GM23338 (cell line): ENCODE results near the gene KRT15. TPM values are rescaled to one million over a fixed set of nuclear protein-coding genes. Genes with fewer than 3 reads are reported as not detected.

Experiments used
- ATAC-seq: fragments of 200-7000 bp; cut with Tn5 transposase; 3 replicates; pipeline ENCODE4 v1.9.1; 2020
- DNase-seq: peaks from one replicate; pipeline ENCODE4 v3.0.0-alpha.2; 2015; ENCODE audit warnings: low spot score
- H2AFZ ChIP-seq: fragments of 200-600 bp; sonication (generic); 2 replicates; pipeline ENCODE4 v1.8.0; 2016; ENCODE audit warnings: antibody characterized with exemption, mild to moderate bottlenecking, moderate library complexity
- H3F3A ChIP-seq: fragments of 200-600 bp; sonication (generic); replicated peaks from 2 replicates; pipeline ENCODE4 v1.8.0; 2017; ENCODE audit warnings: antibody characterized with exemption, mixed run types, low read depth
- H3K27ac ChIP-seq: fragments of 200-600 bp; sonication (generic); 2 replicates; pipeline ENCODE4 v1.6.1; 2016; ENCODE audit warnings: low read depth
- H3K27me3 ChIP-seq: fragments of 200-600 bp; sonication (generic); 2 replicates; pipeline ENCODE4 v1.8.0; 2016; ENCODE audit warnings: mild to moderate bottlenecking, mixed run types, moderate library complexity; ENCODE audit not compliant: insufficient read depth
- H3K36me3 ChIP-seq: fragments of 200-600 bp; sonication (generic); 2 replicates; pipeline ENCODE4 v1.8.0; 2016; ENCODE audit warnings: mild to moderate bottlenecking; ENCODE audit not compliant: insufficient read depth
- H3K4me1 ChIP-seq: fragments of 200-600 bp; sonication (generic); 2 replicates; pipeline ENCODE4 v1.8.0; 2016; ENCODE audit warnings: mild to moderate bottlenecking, moderate library complexity; ENCODE audit not compliant: insufficient read depth
- H3K4me2 ChIP-seq: fragments of 200-600 bp; sonication (generic); 2 replicates; pipeline ENCODE4 v1.7.1; 2017; ENCODE audit warnings: mixed run types
- H3K4me3 ChIP-seq: fragments of 200-600 bp; sonication (generic); 2 replicates; pipeline ENCODE4 v1.6.1; 2016; ENCODE audit warnings: mixed run types
- H3K79me2 ChIP-seq: fragments of 200-600 bp; sonication (generic); replicated peaks from 2 replicates; pipeline ENCODE4 v1.8.0; 2017; ENCODE audit warnings: mild to moderate bottlenecking; ENCODE audit not compliant: insufficient read depth
- H3K9me2 ChIP-seq: fragments of 200-600 bp; sonication (generic); 2 replicates; pipeline ENCODE4 v1.8.0; 2017; ENCODE audit not compliant: insufficient read depth
- H4K20me1 ChIP-seq: fragments of 200-600 bp; sonication (generic); replicated peaks from 2 replicates; pipeline ENCODE4 v1.8.0; 2017; ENCODE audit warnings: mild to moderate bottlenecking; ENCODE audit not compliant: insufficient read depth
- H3K27ac Mint-ChIP-seq: 2 replicates; pipeline ENCODE4 v1.8.0; 2020; ENCODE audit warnings: inconsistent platforms, mild to moderate bottlenecking, moderate library complexity, mixed read lengths
- H3K27me3 Mint-ChIP-seq: 3 replicates; pipeline ENCODE4 v1.8.0; 2022; ENCODE audit warnings: low read depth, mild to moderate bottlenecking, moderate library complexity, mixed read lengths, inconsistent platforms; ENCODE audit not compliant: insufficient read depth, poor library complexity
- H3K36me3 Mint-ChIP-seq: 3 replicates; pipeline ENCODE4 v1.8.0; 2021; ENCODE audit warnings: low read depth, mild to moderate bottlenecking, inconsistent platforms, moderate library complexity, mixed read lengths
- H3K4me1 Mint-ChIP-seq: 3 replicates; pipeline ENCODE4 v1.8.0; 2020; ENCODE audit warnings: mild to moderate bottlenecking, inconsistent platforms, mixed read lengths
- H3K4me3 Mint-ChIP-seq: 3 replicates; pipeline ENCODE4 v1.8.0; 2021; ENCODE audit warnings: moderate library complexity, mild to moderate bottlenecking, inconsistent platforms, mixed read lengths
- H3K9me3 Mint-ChIP-seq: 3 replicates; pipeline ENCODE4 v1.8.0; 2020; ENCODE audit warnings: moderate library complexity, mild to moderate bottlenecking, inconsistent platforms, mixed read lengths
- CREB1 ChIP-seq: fragments of 250-450 bp; sonication (Bioruptor Pico); IDR thresholded peaks from 2 replicates; pipeline ENCODE4 v1.5.0; 2020; ENCODE audit warnings: low read depth, mild to moderate bottlenecking, moderate library complexity
- EZH2 ChIP-seq: fragments of 200-600 bp; sonication (generic); IDR thresholded peaks from one replicate; pipeline ENCODE4 v1.8.0; 2017; ENCODE audit warnings: antibody characterized with exemption, mild to moderate bottlenecking, low read depth; ENCODE audit not compliant: unreplicated experiment
- JUNB ChIP-seq: IDR thresholded peaks from one replicate; pipeline ENCODE4 v1.6.1; 2016; ENCODE audit warnings: antibody characterized with exemption; ENCODE audit not compliant: unreplicated experiment
- POLR2AphosphoS5 ChIP-seq: IDR thresholded peaks from 2 replicates; pipeline ENCODE4 v1.6.1; 2016; ENCODE audit warnings: antibody characterized with exemption, low read depth
- ZNF114 ChIP-seq: fragments of 250-450 bp; sonication (Bioruptor Pico); IDR thresholded peaks from 2 replicates; pipeline ENCODE4 v1.5.0; 2020; ENCODE audit warnings: mild to moderate bottlenecking, moderate library complexity
- ZNF331 ChIP-seq: fragments of 250-450 bp; sonication (Bioruptor Pico); IDR thresholded peaks from 2 replicates; pipeline ENCODE4 v1.5.0; 2020; ENCODE audit warnings: low read depth, mild to moderate bottlenecking, moderate library complexity
- polyA plus RNA-seq: library from polyadenylated mRNA; unstranded; fragments of >200 nt; fragmentation: Nextera tagmentation; extraction: Ambion mirVana; gene quantifications from 2 replicates; pipeline ENCODE4 v1.2.1, GENCODE V29; 2016
- total RNA-seq: library from RNA; depleted of rRNA; stranded (reverse); fragments of >200 nt; shearing (Covaris generic); gene quantifications from 2 replicates; pipeline ENCODE4 v1.2.3, GENCODE V29; 2014
- TF ChIP-seq, protein P1 (sequence below): IDR thresholded peaks from one replicate; pipeline ENCODE4 v1.6.1; 2018; ENCODE audit warnings: antibody characterized with exemption; ENCODE audit not compliant: unreplicated experiment
- TF ChIP-seq, protein P2 (sequence below): IDR thresholded peaks from 2 replicates; pipeline ENCODE4 v1.6.1; 2016; ENCODE audit warnings: antibody characterized with exemption
- TF ChIP-seq, protein P3 (sequence below), 2 experiments: fragments of 200-600 bp in 1 of 2; sonication (generic) in 1 of 2; conservative IDR thresholded peaks; 2 replicates each; pipeline versions ENCODE4 v1.5.1 to v1.6.1; 2016 to 2017; ENCODE audit warnings: antibody characterized with exemption in 2 of 2, low read depth in 2 of 2, mild to moderate bottlenecking in 2 of 2, moderate library complexity in 1 of 2

KRT15 gene
- total and polyA plus RNA-seq, 2 experiments from 2014 or later = 0.03 TPM; not detected in 1

DNA sequence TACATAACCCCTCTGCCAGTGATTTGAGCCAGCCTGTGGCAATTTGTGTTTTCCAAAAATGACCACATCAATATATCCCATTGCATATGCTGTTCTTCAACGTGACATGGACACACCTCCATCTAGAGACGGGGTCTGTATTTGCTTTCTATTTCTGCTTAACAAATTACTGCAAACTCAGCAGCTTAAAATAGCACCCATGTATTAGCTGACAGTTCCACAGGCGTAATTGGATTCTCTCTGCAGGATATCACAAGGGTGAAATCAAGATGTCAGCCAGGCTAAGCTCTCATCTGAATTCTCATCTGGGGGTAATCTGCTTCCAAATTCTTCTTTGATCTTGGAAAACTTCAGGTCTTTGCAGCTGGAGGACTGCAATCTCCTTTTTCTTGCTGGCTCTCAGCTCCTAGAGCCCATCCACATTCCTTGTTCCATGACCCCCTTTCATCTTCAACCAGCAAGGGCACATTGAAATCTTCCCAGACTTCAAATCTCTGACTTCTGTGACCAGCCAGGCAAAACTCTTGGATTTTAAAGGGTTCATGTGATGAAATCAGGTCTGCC lies 45.0 kb upstream of the KRT15 start:
- peaks cover 1% of the 10 kb centered on the region; the same call in 1 of the 3 replicates for H3K9me3 Mint-ChIP-seq
- Histone ChIP-seq H3K4me3 (no peak overlapping the region), H3K9me2 (no peaks in the 10 kb centered on the region), H3K27me3 (no peaks in the 10 kb centered on the region), H3K36me3 (no peaks in the 10 kb centered on the region), H4K20me1 (no peaks in the 10 kb centered on the region), H3F3A (no peaks in the 10 kb centered on the region), H3K4me1 (no peaks in the 10 kb centered on the region), H3K27ac (no peak overlapping the region), H3K79me2 (no peaks in the 10 kb centered on the region), H2AFZ (0 out of 2 replicates have a peak overlapping the region, but pooled peaks have one; percentile 38), H3K4me2 (no peak overlapping the region)
- no peaks in the 10 kb centered on the region for H3K4me1 Mint-ChIP-seq
- no peak overlapping the region for H3K4me3 Mint-ChIP-seq
- H3K27me3 Mint-ChIP-seq = peaks cover 12% of the 10 kb centered on the region
- TF ChIP-seq POLR2AphosphoS5 = no peak
- TF ChIP-seq EZH2 = no peak
- TF ChIP-seq ZNF114 = no peak
- no peak for TF ChIP-seq ZNF331
- TF ChIP-seq, protein P1, sequence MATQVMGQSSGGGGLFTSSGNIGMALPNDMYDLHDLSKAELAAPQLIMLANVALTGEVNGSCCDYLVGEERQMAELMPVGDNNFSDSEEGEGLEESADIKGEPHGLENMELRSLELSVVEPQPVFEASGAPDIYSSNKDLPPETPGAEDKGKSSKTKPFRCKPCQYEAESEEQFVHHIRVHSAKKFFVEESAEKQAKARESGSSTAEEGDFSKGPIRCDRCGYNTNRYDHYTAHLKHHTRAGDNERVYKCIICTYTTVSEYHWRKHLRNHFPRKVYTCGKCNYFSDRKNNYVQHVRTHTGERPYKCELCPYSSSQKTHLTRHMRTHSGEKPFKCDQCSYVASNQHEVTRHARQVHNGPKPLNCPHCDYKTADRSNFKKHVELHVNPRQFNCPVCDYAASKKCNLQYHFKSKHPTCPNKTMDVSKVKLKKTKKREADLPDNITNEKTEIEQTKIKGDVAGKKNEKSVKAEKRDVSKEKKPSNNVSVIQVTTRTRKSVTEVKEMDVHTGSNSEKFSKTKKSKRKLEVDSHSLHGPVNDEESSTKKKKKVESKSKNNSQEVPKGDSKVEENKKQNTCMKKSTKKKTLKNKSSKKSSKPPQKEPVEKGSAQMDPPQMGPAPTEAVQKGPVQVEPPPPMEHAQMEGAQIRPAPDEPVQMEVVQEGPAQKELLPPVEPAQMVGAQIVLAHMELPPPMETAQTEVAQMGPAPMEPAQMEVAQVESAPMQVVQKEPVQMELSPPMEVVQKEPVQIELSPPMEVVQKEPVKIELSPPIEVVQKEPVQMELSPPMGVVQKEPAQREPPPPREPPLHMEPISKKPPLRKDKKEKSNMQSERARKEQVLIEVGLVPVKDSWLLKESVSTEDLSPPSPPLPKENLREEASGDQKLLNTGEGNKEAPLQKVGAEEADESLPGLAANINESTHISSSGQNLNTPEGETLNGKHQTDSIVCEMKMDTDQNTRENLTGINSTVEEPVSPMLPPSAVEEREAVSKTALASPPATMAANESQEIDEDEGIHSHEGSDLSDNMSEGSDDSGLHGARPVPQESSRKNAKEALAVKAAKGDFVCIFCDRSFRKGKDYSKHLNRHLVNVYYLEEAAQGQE = no peak
- TF ChIP-seq, protein P2, sequence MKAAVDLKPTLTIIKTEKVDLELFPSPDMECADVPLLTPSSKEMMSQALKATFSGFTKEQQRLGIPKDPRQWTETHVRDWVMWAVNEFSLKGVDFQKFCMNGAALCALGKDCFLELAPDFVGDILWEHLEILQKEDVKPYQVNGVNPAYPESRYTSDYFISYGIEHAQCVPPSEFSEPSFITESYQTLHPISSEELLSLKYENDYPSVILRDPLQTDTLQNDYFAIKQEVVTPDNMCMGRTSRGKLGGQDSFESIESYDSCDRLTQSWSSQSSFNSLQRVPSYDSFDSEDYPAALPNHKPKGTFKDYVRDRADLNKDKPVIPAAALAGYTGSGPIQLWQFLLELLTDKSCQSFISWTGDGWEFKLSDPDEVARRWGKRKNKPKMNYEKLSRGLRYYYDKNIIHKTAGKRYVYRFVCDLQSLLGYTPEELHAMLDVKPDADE = no peak
- TF ChIP-seq JUNB = no peak
- TF ChIP-seq, protein P3, sequence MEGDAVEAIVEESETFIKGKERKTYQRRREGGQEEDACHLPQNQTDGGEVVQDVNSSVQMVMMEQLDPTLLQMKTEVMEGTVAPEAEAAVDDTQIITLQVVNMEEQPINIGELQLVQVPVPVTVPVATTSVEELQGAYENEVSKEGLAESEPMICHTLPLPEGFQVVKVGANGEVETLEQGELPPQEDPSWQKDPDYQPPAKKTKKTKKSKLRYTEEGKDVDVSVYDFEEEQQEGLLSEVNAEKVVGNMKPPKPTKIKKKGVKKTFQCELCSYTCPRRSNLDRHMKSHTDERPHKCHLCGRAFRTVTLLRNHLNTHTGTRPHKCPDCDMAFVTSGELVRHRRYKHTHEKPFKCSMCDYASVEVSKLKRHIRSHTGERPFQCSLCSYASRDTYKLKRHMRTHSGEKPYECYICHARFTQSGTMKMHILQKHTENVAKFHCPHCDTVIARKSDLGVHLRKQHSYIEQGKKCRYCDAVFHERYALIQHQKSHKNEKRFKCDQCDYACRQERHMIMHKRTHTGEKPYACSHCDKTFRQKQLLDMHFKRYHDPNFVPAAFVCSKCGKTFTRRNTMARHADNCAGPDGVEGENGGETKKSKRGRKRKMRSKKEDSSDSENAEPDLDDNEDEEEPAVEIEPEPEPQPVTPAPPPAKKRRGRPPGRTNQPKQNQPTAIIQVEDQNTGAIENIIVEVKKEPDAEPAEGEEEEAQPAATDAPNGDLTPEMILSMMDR (conservative IDR thresholded peaks at IDR 0.05; ENCODE audit: low read depth in 2 of 2) = no peak
- no peak overlapping the region for H3K27ac Mint-ChIP-seq
- no peak for ATAC-seq
- no peak for DNase-seq
- H3K36me3 Mint-ChIP-seq = no peaks in the 10 kb centered on the region

DNA sequence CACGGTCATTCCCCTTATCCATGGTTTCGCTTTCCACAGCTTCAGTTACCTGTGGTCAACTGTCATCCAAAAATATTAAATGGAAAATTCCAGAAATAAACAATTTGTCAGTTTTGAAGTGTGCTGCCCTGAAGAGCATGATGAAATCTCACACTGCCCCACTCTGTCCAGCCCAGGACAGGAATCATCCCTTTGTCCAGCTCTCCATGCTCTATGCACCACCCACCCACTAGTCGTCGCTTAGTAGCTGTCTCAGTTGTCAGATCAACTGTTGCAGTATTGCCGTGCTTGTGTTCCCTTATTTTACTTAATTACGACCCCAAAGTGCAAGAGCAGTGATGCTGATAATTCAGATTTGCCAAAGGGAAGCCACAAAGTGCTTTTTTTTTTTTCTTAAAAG lies 42.9 kb upstream of the KRT15 start:
- Mint-ChIP-seq H3K9me3 (no peaks in the 10 kb centered on the region), H3K27ac (no peak overlapping the region), H3K27me3 (peaks cover 6% of the 10 kb centered on the region), H3K4me3 (no peak overlapping the region), H3K36me3 (no peaks in the 10 kb centered on the region), H3K4me1 (no peaks in the 10 kb centered on the region)
- no peaks in the 10 kb centered on the region for H3K36me3 ChIP-seq
- no peak for DNase-seq
- no peaks in the 10 kb centered on the region for H3K79me2 ChIP-seq
- H3K9me2 ChIP-seq = no peaks in the 10 kb centered on the region
- no peaks in the 10 kb centered on the region for H3K4me1 ChIP-seq
- no peak overlapping the region for H3K4me2 ChIP-seq
- ATAC-seq = no peak
- H3K4me3 ChIP-seq = no peak overlapping the region
- H3K27me3 ChIP-seq = no peaks in the 10 kb centered on the region
- H3F3A ChIP-seq = no peaks in the 10 kb centered on the region
- no peak overlapping the region for H3K27ac ChIP-seq
- no peak overlapping the region for H2AFZ ChIP-seq
- H4K20me1 ChIP-seq = no peaks in the 10 kb centered on the region
- TF ChIP-seq EZH2 (no peak), CREB1 (CRISPR knock-in tag) (no peak), ZNF331 (no peak)
- TF ChIP-seq, protein P1 = no peak
- TF ChIP-seq, protein P2 = no peak
